HG03045 (cell line): ENCODE results near the gene LGALSL.

Experiments used
- ATAC-seq: cut with Tn5 transposase; IDR thresholded peaks from one replicate; pipeline ENCODE4 v1.9.1; 2021; ENCODE audit warnings: mild to moderate bottlenecking, moderate library complexity; ENCODE audit not compliant: unreplicated experiment

The LGALSL gene

GRCh38 chr2:64492272-64492671 is 38.3 kb downstream of the LGALSL start:
- ATAC-seq: no peak

GRCh38 chr2:64492821-64493220 is 38.9 kb downstream of the LGALSL start:
- no peak for ATAC-seq

GRCh38 chr2:64493788-64494187 is 39.8 kb downstream of the LGALSL start:
- no peak for ATAC-seq

DNA sequence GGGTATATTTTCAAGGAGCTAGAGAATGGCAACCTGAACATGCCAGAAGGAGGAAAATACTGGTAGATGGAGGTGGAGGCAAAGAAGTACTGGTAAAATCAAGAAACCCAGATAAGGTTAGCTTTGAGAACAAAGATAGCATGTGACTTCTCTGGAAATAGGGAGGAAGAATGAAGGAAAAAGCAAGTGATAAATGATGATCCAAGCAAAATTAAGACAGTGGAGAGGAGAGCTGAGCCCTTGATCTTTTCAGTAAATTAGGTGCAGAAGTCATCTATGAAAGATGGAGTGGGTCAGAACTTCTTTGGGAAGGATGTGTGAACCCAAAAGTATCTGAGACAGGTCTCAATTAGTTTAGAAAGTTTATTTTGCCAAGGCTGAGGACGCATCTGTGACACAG is 44.5 kb downstream of the LGALSL start:
- ATAC-seq: no peak

DNA sequence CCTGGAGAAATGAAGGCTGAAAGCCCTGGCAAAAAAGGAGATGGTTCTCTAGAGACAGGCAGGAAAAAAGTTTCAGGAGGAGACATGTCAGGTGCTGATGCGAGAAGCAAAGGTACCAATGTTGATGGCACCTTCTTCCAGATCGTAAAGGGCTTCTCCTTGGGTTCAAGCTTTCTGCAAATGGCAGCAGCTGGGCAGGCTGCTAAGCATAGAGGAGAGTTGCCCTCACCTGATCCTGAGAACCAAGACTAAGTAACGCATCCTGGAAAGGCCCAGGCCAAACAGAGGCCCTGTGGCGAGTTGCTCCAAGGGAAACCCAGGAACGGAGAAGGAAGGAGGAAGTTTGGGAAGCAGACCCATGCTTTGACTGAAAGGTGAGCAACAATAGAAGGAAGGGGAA is 46.6 kb downstream of the LGALSL start:
- ATAC-seq: no peak

DNA sequence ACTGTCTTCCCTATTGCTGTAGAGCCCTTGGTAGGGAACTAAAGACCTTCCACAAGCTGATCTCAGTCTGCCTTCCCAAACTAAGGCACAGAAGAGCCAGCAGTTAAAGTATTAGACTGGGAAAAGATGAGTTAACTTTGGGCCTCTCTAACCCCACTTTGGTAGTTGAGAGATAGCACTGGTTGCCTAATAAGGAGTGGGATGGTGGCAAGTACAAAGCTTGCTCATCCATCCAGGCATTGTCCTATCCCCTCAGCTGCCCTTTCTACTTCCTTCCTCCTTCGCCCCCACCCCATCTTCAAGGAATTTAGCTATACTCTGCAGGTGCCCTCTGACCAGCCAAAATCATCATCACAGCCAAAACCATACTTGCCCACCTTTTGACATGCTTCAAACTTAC is 48.0 kb downstream of the LGALSL start:
- no peak for ATAC-seq

GRCh38 chr2:64502860-64503259 is 48.9 kb downstream of the LGALSL start:
- ATAC-seq: no peak

DNA sequence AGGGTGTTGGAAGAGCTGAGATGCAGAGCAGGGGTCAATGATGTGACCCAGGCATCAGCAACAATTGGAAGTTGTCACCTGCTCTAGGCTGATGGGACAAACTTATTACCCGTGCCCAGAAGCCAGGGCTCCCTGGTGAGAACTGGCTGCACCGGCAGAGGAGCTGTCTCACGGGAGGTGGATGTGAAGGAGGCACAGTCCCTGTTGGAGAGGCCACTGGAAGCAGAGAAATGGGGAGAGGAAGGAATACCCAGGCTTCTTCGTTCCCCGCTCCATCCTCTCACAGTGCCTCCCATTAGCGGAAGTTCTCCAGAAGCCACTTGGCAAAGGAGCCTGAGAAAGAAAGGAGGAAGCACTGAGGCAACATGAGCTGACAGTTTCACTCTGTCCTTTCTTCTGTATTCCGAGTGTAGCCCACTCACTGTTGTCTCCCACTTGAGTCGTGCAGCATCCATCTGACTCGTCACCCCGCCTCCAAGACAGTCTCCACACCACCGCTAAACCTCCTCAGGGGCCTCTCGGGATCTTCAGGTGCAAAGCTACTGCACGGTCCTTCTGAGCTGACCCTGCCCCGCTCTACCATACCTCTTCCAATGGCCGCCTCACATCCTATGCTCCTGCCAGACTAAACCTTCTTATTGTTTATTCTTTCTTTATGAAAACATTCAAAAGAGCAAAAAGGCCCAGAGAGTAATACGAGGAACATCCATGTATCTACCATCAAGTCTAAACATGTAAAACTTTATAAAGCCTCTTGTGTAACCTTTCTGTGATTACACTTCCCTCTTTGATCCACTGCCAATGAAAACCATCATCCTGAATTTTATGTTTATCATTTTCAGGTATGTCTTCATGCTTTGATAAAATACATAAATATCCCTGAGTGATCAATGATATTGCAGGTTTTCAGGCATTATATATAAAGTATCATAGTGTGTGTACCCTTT is 51.1 kb downstream of the LGALSL start:
- no peak for ATAC-seq

GRCh38 chr2:64506686-64507085 is 52.7 kb downstream of the LGALSL start:
- ATAC-seq: no peak
